HG03103 (cell line): ENCODE results near the gene ORM1.

Source experiments
- ATAC-seq: cut with Tn5 transposase; IDR thresholded peaks from one replicate; pipeline ENCODE4 v1.9.1; 2021; ENCODE audit warnings: low read depth; ENCODE audit not compliant: unreplicated experiment

Gene ORM1

GRCh38 chr9:114287001-114287762 lies 35.7 kb upstream of the ORM1 start:
- ATAC-seq = no peak

- no peak for ATAC-seq
Measured at GRCh38 chr9:114287763-114288192, 35.1 kb upstream of the ORM1 start.

- ATAC-seq = no peak
Measured at GRCh38 chr9:114288193-114289091, 34.5 kb upstream of the ORM1 start.

GRCh38 chr9:114289106-114289505 lies 33.8 kb upstream of the ORM1 start:
- ATAC-seq = no peak

GRCh38 chr9:114289571-114290481 lies 33.1 kb upstream of the ORM1 start:
- no peak for ATAC-seq

- ATAC-seq = no peak
Measured at GRCh38 chr9:114290561-114290986, 32.3 kb upstream of the ORM1 start.

GRCh38 chr9:114291064-114291474 lies 31.8 kb upstream of the ORM1 start:
- ATAC-seq = no peak

GRCh38 chr9:114291886-114292590 lies 30.9 kb upstream of the ORM1 start:
- no peak for ATAC-seq

- no peak for ATAC-seq
Measured at GRCh38 chr9:114294664-114295063, 28.2 kb upstream of the ORM1 start.

GRCh38 chr9:114296338-114296737 lies 26.6 kb upstream of the ORM1 start:
- ATAC-seq = no peak

GRCh38 chr9:114299286-114300152 lies 23.4 kb upstream of the ORM1 start:
- no peak for ATAC-seq

- ATAC-seq = no peak
Measured at GRCh38 chr9:114300153-114300845, 22.6 kb upstream of the ORM1 start.

GRCh38 chr9:114300846-114301797 lies 21.8 kb upstream of the ORM1 start:
- ATAC-seq = no peak

GRCh38 chr9:114301798-114302565 lies 20.9 kb upstream of the ORM1 start:
- ATAC-seq = no peak

GRCh38 chr9:114302727-114303126 lies 20.2 kb upstream of the ORM1 start:
- no peak for ATAC-seq

GRCh38 chr9:114303571-114303970 lies 19.3 kb upstream of the ORM1 start:
- ATAC-seq = no peak

- no peak for ATAC-seq
Measured at GRCh38 chr9:114303977-114304376, 18.9 kb upstream of the ORM1 start.
